Liver (tissue), 9 donors: ENCODE data around the gene TACC2. TPM values are rescaled to one million over a fixed set of nuclear protein-coding genes. Genes with fewer than 3 reads are reported as not detected.

Experiments
- DNase-seq: peaks from one replicate; pipeline ENCODE4 v3.0.0-alpha.2; 2017; ENCODE audit warnings: low spot score
- H3K27ac ChIP-seq, 2 donors: one replicate each; pipeline ENCODE4 v1.7.0; 2013; ENCODE audit warnings: inconsistent platforms in 2 of 2, low read length in 2 of 2, control low read depth in 1 of 2, low read depth in 1 of 2, mild to moderate bottlenecking in 1 of 2
- H3K27me3 ChIP-seq, 4 donors: one replicate each; pipeline versions ENCODE4 v1.6.1 to v1.7.0; 2013; ENCODE audit warnings: low read length in 3 of 4, inconsistent platforms in 1 of 4, mild to moderate bottlenecking in 1 of 4, moderate library complexity in 1 of 4; ENCODE audit not compliant: control insufficient read depth in 4 of 4, insufficient read depth in 4 of 4
- H3K36me3 ChIP-seq, 4 donors: one replicate each; pipeline versions ENCODE4 v1.6.1 to v1.7.0; 2013; ENCODE audit warnings: low read length in 3 of 4, mild to moderate bottlenecking in 3 of 4, low read depth in 1 of 4, moderate library complexity in 1 of 4; ENCODE audit not compliant: control insufficient read depth in 4 of 4, insufficient read depth in 3 of 4
- H3K4me1 ChIP-seq, 4 donors: one replicate each; pipeline versions ENCODE4 v1.6.1 to v1.7.0; 2013; ENCODE audit warnings: low read length in 3 of 4, mild to moderate bottlenecking in 3 of 4, moderate library complexity in 1 of 4; ENCODE audit not compliant: control insufficient read depth in 4 of 4, insufficient read depth in 4 of 4
- H3K4me3 ChIP-seq, 3 donors: one replicate each; pipeline versions ENCODE4 v1.6.1 to v1.7.0; 2013; ENCODE audit warnings: low read length in 3 of 3, control low read depth in 1 of 3, low read depth in 1 of 3, mild to moderate bottlenecking in 1 of 3
- H3K9ac ChIP-seq, 2 donors: one replicate each; pipeline ENCODE4 v1.7.0; 2013; ENCODE audit warnings: low read length in 2 of 2, mild to moderate bottlenecking in 2 of 2, moderate library complexity in 2 of 2, control low read depth in 1 of 2, low read depth in 1 of 2
- H3K9me3 ChIP-seq, 4 donors: one replicate each; pipeline versions ENCODE4 v1.6.1 to v1.7.0; 2013; ENCODE audit warnings: low read length in 3 of 4; ENCODE audit not compliant: control insufficient read depth in 4 of 4
- ATF3 ChIP-seq: IDR thresholded peaks from 2 replicates; pipeline ENCODE4 v1.6.1; 2016; ENCODE audit warnings: antibody characterized with exemption
- CTCF ChIP-seq: fragments of 150-350 bp; IDR thresholded peaks from 2 replicates; pipeline ENCODE4 v1.5.1; 2017; ENCODE audit warnings: improper control_type of control experiment, low read depth, low read length; ENCODE audit not compliant: missing input control
- EGR1 ChIP-seq, 2 donors: IDR thresholded peaks; 2 replicates each; pipeline ENCODE4 v1.6.1; 2016 to 2018; ENCODE audit warnings: antibody characterized with exemption in 2 of 2, low read depth in 2 of 2
- FOXA1 ChIP-seq: IDR thresholded peaks from 2 replicates; pipeline ENCODE4 v1.6.1; 2016; ENCODE audit warnings: antibody characterized with exemption
- FOXA2 ChIP-seq: IDR thresholded peaks from 2 replicates; pipeline ENCODE4 v1.6.1; 2016; ENCODE audit warnings: antibody characterized with exemption
- GABPA ChIP-seq, 2 donors: IDR thresholded peaks in 1 of 2; conservative IDR thresholded peaks in 1 of 2; 2 replicates each; pipeline ENCODE4 v1.6.1; 2016; ENCODE audit warnings: antibody characterized with exemption in 2 of 2, mild to moderate bottlenecking in 1 of 2, moderate library complexity in 1 of 2
- HNF4A ChIP-seq, 2 donors: conservative IDR thresholded peaks; 2 replicates each; pipeline ENCODE4 v1.6.1; 2016; ENCODE audit warnings: antibody characterized with exemption in 2 of 2, mild to moderate bottlenecking in 2 of 2
- HNF4G ChIP-seq: IDR thresholded peaks from 2 replicates; pipeline ENCODE4 v1.6.1; 2016; ENCODE audit warnings: antibody characterized with exemption
- MAX ChIP-seq: IDR thresholded peaks from 2 replicates; pipeline ENCODE4 v1.6.1; 2016; ENCODE audit warnings: antibody characterized with exemption
- NR2F2 ChIP-seq: IDR thresholded peaks from 2 replicates; pipeline ENCODE4 v1.6.1; 2016; ENCODE audit warnings: antibody characterized with exemption
- RAD21 ChIP-seq, 2 donors: IDR thresholded peaks; 2 replicates each; pipeline ENCODE4 v1.6.1; 2016; ENCODE audit warnings: antibody characterized with exemption in 2 of 2, mild to moderate bottlenecking in 2 of 2
- RXRA ChIP-seq, 2 donors: IDR thresholded peaks; 2 replicates each; pipeline ENCODE4 v1.6.1; 2017 to 2018; ENCODE audit warnings: antibody characterized with exemption in 2 of 2, mild to moderate bottlenecking in 1 of 2
- SP1 ChIP-seq: IDR thresholded peaks from 2 replicates; pipeline ENCODE4 v1.6.1; 2018; ENCODE audit warnings: antibody characterized with exemption, mild to moderate bottlenecking
- YY1 ChIP-seq: IDR thresholded peaks from 2 replicates; pipeline ENCODE4 v1.6.1; 2016; ENCODE audit warnings: antibody characterized with exemption, mild to moderate bottlenecking
- ZBTB33 ChIP-seq: IDR thresholded peaks from 2 replicates; pipeline ENCODE4 v1.6.1; 2016; ENCODE audit warnings: antibody characterized with exemption
- WGBS: extraction: QIAGEN DNeasy Blood & Tissue Kit; methylation state at CpG from one replicate; pipeline ENCODE4 v1.1.7; 2013; 5-methylcytosine and 5-hydroxymethylcytosine counted together
- polyA plus RNA-seq, 2 donors: library from polyadenylated mRNA; stranded (reverse) in 1 of 2; unstranded in 1 of 2; fragments of 200-250 nt in 1 of 2; fragments of >200 nt in 1 of 2; fragmentation: Nextera tagmentation in 1 of 2; extraction: Ambion mirVana in 1 of 2; gene quantifications; one replicate each; pipeline versions ENCODE4 v1.2.1 to v1.2.3, GENCODE V29; 2013 to 2015
- total RNA-seq, 2 donors: library from RNA; depleted of rRNA; stranded (reverse); fragments of >200 nt; gene quantifications; one replicate each; pipeline ENCODE4 v1.2.3, GENCODE V29; 2014
- donor health status: healthy.
- donor health status: healthy.
- donor health status: healthy.
- donor health status: healthy.
- donor health status: healthy.

TACC2 gene
- total and polyA plus RNA-seq, 4 donors = 1.5 to 9.1 (median 7.8) TPM

GRCh38 chr10:122293156-122293960, 304.4 kb downstream of the TACC2 start:
- H3K27me3 ChIP-seq = no peaks in the 10 kb centered on the region
- H3K9me3 ChIP-seq = no peaks in the 10 kb centered on the region
- DNase-seq = no peak
- H3K4me3 ChIP-seq = no peak overlapping the region
- no peak for TF ChIP-seq EGR1 (IDR thresholded peaks at IDR 0.05; ENCODE audit: low read depth in 2 of 2)
- no peak for TF ChIP-seq RXRA (IDR thresholded peaks at IDR 0.05)
- TF ChIP-seq ZBTB33 = no peak
- no peak for TF ChIP-seq MAX
- no peak for TF ChIP-seq HNF4A (conservative IDR thresholded peaks at IDR 0.05)
- TF ChIP-seq FOXA1 = no peak
- no peak for TF ChIP-seq GABPA (IDR thresholded peaks at IDR 0.05 in 1 of 2, conservative IDR thresholded peaks at IDR 0.05 in 1 of 2)
- TF ChIP-seq NR2F2 = no peak
- TF ChIP-seq RAD21 (IDR thresholded peaks at IDR 0.05) = no peak
- no peak for TF ChIP-seq CTCF
- TF ChIP-seq SP1 = no peak
- TF ChIP-seq FOXA2 = no peak
- H3K4me1 ChIP-seq = no peaks in the 10 kb centered on the region
- 88% methylated on average over 10 of the region's 10 CpGs for WGBS
- H3K27ac ChIP-seq = no peak overlapping the region
- no peak overlapping the region for H3K9ac ChIP-seq
- no peaks in the 10 kb centered on the region for H3K36me3 ChIP-seq

GRCh38 chr10:122293961-122294380, 305.0 kb downstream of the TACC2 start:
- Histone ChIP-seq H3K27ac (no peak overlapping the region), H3K36me3 (no peaks in the 10 kb centered on the region), H3K4me1 (peaks cover 0 to under 1% (median 0%) of the 10 kb centered on the region in 4 donors), H3K4me3 (no peak overlapping the region), H3K27me3 (no peaks in the 10 kb centered on the region), H3K9me3 (no peaks in the 10 kb centered on the region), H3K9ac (no peak overlapping the region)
- 84% methylated on average over 4 of the region's 4 CpGs for WGBS
- no peak for DNase-seq
- TF ChIP-seq FOXA1 (no peak), MAX (no peak), HNF4G (no peak), YY1 (no peak), CTCF (no peak), EGR1 (IDR thresholded peaks at IDR 0.05; ENCODE audit: low read depth in 2 of 2) (no peak), FOXA2 (no peak), NR2F2 (no peak), ATF3 (no peak), HNF4A (conservative IDR thresholded peaks at IDR 0.05) (no peak)
